ENCODE measurements around the gene PDCD1LG2. TPM values are rescaled to one million over a fixed set of nuclear protein-coding genes. Genes with fewer than 3 reads are reported as not detected.

PDCD1LG2 gene
- total RNA-seq, 1 donor from 2014 or later = 3.3 TPM

- DNase-seq (ENCODE audit: missing footprints) (no peak), ATAC-seq (peak; percentile 65)
- intact Hi-C loops (cut with DNase I) = loop anchor here (5.0 kb wide), 1 partner anchor 44 kb away; no protein-coding TSS in a partner anchor
These were observed 8.0 kb downstream of the PDCD1LG2 start for GRCh38 chr9:5518171-5518936.

DNA sequence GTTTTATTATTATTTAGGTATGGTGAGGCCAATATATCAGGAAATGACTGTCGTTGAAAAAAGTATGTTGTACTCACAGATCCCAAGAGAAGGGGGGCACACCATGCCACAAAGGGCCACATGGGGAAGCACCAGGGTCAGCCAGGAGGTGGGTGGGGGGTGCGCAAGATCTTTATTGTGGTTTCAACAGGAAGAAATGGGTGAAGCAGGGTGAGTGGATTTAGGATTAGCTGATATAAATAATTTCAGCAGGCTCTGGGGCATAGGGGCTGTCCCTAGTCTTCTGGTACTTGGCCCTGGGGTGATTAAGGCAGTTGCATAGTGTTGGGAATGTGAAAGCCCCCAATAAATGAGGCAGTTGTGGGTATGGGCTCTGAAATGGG, 8.6 kb downstream of the PDCD1LG2 start:
- ATAC-seq (no peak), DNase-seq (ENCODE audit: missing footprints) (no peak)
- intact Hi-C loops (cut with DNase I) = loop anchor here (5.0 kb wide), 1 partner anchor 43 kb away; no protein-coding TSS in a partner anchor

DNA sequence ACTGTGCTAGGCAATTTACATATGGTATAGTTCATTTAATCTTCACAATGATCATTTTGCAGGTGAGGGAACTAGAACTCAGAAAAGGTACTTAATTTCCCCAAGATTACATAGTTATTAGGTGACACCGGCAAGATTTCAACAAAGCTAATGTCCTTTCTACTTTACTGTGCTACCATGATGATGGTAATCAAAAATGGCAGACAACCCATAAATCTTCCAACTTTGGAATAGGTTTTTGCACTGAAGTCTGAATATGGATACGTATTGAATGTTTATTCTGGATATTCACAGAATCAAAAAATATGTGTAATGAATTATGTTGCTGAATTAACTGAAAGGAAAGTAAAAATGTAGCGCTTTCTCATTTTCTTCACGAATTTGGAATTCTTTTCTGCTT, 13.8 kb downstream of the PDCD1LG2 start:
- DNase-seq (ENCODE audit: missing footprints) = no peak
- no peak for ATAC-seq
- intact Hi-C loops (cut with DNase I) = no loop called here

GRCh38 chr9:5529683-5530221, 19.4 kb downstream of the PDCD1LG2 start:
- DNase-seq (ENCODE audit: missing footprints) = no peak

DNA sequence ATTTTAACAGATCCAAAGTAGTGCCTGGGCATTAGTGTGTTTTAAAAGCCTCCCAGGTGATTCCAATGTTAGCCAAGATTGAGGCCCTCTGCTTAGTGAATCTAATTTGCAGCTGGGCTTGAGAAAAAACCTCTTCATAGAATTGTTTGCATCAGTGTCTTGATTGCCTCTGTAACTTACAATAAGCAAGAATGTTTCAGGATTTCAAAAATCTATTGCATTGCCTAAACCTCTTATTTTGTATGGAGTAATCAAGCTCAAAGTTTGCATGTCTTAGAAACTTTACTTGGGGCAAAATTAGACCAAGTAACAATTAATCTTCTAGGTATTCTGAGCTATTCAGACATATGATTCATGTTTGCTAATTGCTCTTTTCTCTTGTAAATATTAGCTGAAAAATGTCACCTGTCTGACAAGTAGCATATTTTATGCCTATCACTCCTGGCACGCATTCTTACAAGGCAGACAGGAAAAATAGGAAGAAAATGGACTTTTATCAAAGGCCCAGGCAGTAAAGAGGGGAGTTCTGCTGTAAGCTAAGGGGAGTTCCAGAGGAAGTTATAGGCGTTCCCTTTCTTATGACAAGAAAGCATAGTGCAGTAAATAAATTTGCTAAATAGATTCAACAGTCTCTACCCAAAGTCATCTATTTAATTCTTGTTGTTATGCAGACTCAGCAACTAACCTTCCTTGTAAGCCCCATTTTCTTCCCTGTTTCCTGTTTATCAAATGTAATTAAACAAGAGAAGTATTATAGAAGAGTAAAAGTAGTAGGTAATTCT, 21.0 kb downstream of the PDCD1LG2 start:
- no peak for ATAC-seq
- no peak for DNase-seq (ENCODE audit: missing footprints)
- intact Hi-C loops (cut with DNase I) = no loop called here

More at GRCh38 chr9:5529683-5530221, 19.4 kb downstream of the PDCD1LG2 start:
- ATAC-seq = no peak
- intact Hi-C loops (cut with DNase I) = no loop called here

DNA sequence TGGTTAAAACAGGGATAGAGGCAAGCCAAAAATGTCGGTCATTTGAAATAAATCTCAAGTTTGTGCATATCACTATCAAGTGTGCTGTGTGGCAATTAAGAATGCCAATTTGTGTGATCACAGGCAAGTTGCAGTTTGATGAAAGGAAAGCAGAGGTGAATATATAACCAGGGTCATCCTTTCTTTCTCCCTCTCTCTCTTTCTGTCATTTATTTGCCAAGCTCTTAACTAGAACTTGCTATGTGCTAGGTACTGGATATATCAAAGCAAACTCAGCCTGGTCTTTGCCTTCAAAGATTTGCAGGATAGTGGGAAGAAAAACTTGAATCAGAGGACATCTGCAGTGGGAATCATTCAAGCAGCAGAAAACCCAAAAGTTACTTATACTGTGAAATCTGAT, 22.0 kb downstream of the PDCD1LG2 start:
- no peak for ATAC-seq
- no peak for DNase-seq (ENCODE audit: missing footprints)
- intact Hi-C loops (cut with DNase I) = no loop called here

DNA sequence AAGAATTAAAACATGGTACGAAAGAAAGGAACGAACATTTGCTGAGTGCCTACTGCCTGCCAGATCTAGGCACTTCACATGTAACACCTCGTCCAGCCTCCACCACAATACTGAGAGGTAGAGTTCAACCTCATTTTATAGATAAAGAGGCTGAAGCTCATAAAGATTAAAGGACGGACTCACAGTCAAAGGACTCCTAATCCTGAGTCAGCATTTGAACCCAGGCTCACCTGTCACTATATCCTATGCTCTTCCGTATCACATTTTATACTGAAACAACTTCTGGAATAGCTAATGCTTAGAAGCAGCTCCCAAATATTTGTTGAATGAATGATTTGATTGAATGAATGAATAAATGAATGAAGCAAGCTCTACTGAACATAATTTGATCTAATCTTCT, 22.5 kb downstream of the PDCD1LG2 start:
- intact Hi-C loops (cut with DNase I) = no loop called here
- no peak for ATAC-seq
- no peak for DNase-seq (ENCODE audit: missing footprints)

DNA sequence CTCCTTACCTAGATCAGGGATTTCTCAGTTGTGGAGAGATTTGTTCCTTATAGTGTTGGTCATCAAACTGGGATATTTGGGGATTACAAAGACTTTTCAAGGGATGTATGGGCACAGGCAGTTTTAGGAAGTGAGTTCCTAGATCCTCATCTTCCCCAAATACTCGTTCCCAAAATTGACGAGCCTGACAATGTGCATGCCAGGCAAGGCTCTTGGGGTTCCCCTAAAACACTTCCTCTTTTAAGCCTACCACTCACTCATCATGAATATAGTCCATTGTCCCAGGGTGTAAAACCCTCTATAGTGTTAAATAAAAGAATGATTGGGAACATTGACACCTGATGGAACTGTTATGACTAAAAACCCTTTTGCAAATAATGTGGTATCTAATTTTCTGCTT, 26.4 kb downstream of the PDCD1LG2 start:
- intact Hi-C loops (cut with DNase I) = no loop called here
- no peak for ATAC-seq
- no peak for DNase-seq (ENCODE audit: missing footprints)

GRCh38 chr9:5543875-5544702, 33.8 kb downstream of the PDCD1LG2 start:
- intact Hi-C loops (cut with DNase I) = no loop called here
- ATAC-seq (no peak), DNase-seq (ENCODE audit: missing footprints) (no peak)

GRCh38 chr9:5549658-5550650, 39.6 kb downstream of the PDCD1LG2 start:
- no peak for DNase-seq (ENCODE audit: missing footprints)
- intact Hi-C loops (cut with DNase I) = no loop called here
- ATAC-seq = no peak

DNA sequence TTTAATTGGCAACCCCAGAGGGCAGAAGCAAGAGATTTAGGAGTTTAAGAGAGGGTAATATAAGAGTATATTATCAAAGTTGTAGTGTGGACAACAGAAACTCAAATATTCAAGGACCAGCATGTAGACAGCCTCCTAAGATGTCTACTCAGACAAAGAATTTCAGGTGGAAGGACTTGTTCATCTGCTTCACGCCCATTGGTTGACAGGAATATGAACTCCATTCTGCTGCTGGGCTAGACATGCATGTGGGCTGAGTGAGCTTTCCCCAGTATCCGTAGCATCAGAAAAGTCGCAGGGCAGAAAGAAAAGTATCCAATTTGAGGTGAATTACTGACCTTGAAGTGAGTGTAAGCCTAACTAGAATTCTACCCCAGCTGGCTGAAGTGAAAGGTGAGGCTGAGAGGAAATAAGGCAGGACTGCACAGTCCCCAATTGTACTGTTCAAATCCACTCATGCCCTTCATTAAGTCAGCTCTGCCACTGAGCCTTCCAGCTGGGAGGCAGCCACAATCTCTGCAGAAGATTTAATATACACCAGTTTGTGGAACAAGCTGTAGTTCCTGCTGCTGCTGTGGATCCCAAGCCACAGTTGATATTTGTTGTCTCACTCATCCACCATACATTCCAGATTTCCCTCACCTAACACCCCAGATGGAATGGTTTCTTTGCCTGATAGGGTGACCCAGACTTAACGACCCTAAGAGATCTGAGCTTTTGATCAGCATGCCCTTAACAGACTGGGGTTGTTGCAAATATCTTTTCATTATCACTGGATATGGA, 41.2 kb downstream of the PDCD1LG2 start:
- ATAC-seq (no peak), DNase-seq (ENCODE audit: missing footprints) (no peak)
- intact Hi-C loops (cut with DNase I) = no loop called here

GRCh38 chr9:5552301-5552700, 42.0 kb downstream of the PDCD1LG2 start:
- ATAC-seq (no peak), DNase-seq (ENCODE audit: missing footprints) (no peak)
- intact Hi-C loops (cut with DNase I) = no loop called here

DNA sequence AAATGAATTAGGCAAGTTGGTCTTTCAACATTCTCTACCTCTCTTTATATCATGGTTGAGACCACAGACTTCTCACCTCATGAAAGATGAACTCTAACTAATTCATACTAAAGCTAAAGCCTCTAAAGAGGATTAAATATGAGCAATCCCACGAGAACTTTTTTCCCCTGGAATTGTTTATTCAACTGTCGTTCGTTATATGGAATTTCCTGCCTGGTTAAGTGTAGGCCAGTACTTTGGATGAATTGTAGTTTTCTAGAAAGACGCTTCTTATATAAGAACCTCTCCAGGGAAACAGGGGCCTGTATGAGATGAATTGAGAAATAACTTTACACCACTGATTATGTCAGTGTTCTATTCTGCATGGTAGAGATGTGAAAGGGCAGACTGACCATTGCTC, 42.9 kb downstream of the PDCD1LG2 start:
- no peak for ATAC-seq
- no peak for DNase-seq (ENCODE audit: missing footprints)
- intact Hi-C loops (cut with DNase I) = no loop called here

DNA sequence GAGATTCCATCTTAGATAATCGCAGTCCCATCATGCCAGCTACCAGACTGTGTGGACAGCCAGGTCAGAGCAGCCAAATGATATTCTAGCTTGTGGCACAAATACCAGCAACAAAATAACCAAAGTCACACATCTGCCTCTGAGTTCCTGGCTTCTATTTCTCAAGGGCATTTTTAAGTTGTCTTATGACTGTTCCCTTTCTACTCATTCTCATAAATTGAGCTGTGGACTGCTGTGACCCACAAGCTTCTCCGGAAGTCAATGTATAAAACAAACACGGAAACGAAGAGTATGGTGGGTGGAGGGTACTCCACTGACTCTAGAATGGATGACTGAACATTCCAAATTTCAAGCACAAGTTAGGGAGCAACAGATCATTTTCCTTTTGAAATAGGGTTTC, 43.9 kb downstream of the PDCD1LG2 start:
- intact Hi-C loops (cut with DNase I) = no loop called here
- ATAC-seq = no peak

GRCh38 chr9:5556101-5556705, 45.9 kb downstream of the PDCD1LG2 start:
- no peak for ATAC-seq
- DNase-seq (ENCODE audit: missing footprints) = no peak
- intact Hi-C loops (cut with DNase I) = no loop called here

More for the DNA sequence above, 43.9 kb downstream of the PDCD1LG2 start:
- no peak for DNase-seq (ENCODE audit: missing footprints)

GRCh38 chr9:5557606-5558587, 47.6 kb downstream of the PDCD1LG2 start:
- intact Hi-C loops (cut with DNase I) = no loop called here
- ATAC-seq = peak; percentile 85
- DNase-seq (ENCODE audit: missing footprints) = no peak
